H7 (cell line): ENCODE measurements around the gene HSD11B2. TPM values are rescaled to one million over a fixed set of nuclear protein-coding genes. Genes with fewer than 3 reads are reported as not detected.
A peak's percentile ranks its signal among the peaks of the same experiment; 100 is the strongest.

Experiments used
- DNase-seq: peaks from one replicate; pipeline ENCODE4 v3.0.0; 2012
- H3K27me3 ChIP-seq: 2 replicates; pipeline ENCODE4 v1.6.0; 2011; ENCODE audit warnings: mild to moderate bottlenecking, low read length; ENCODE audit not compliant: control insufficient read depth, insufficient read depth
- H3K36me3 ChIP-seq: replicated peaks from 2 replicates; pipeline ENCODE4 v1.5.1; 2011; ENCODE audit warnings: low read length; ENCODE audit not compliant: control insufficient read depth, insufficient read depth
- H3K4me3 ChIP-seq: 2 replicates; pipeline ENCODE4 v1.5.1; 2011; ENCODE audit warnings: low read depth, mild to moderate bottlenecking, control low read depth, low read length, moderate library complexity; ENCODE audit not compliant: insufficient read depth
- total RNA-seq: library from RNA; depleted of rRNA; stranded (reverse); fragments of >200 nt; shearing (Covaris generic); gene quantifications from 2 replicates; pipeline ENCODE4 v1.2.3, GENCODE V29; 2014

HSD11B2 gene
- total RNA-seq, 1 experiment from 2014 or later, result 25.1 TPM

DNA sequence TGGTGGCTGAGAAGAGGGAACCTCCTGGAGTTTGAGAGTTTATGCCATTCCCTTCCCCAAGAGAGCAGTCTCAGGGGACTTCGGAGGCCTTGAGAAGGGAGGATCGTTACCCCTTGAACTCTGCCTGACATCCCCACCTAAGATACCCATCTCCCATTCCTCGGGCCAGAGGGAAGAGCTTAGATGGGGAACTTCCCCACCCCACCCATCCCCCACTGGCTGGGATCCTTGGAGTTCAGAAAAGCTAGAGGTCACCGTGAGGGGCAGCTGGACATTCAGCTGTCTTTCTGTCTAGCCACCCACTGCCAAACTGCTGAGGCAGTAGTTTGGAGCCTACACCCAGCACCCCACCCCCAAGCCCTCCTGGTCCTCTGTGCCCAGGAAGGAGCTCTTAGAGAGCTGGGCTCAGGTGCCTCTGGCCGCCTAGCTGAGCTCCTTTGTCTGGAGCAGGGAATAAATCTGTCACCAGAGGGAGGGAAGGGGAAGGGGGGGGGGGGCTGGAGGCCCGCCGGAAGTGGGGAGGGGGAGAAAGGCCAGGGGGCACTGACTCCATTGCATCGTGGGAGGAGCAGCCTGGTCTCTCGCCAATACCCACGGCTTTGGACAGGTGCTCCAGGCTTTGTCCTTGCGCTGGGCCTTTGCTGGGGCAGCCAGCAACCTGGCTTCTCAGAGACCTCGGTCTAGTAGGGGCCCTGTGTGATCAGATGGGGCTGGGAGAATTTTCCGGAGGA is 1.0 kb downstream of the HSD11B2 start:
- H3K36me3 ChIP-seq, result peaks cover 2% of the 10 kb centered on the region
- peak; percentile 89 for DNase-seq

DNA sequence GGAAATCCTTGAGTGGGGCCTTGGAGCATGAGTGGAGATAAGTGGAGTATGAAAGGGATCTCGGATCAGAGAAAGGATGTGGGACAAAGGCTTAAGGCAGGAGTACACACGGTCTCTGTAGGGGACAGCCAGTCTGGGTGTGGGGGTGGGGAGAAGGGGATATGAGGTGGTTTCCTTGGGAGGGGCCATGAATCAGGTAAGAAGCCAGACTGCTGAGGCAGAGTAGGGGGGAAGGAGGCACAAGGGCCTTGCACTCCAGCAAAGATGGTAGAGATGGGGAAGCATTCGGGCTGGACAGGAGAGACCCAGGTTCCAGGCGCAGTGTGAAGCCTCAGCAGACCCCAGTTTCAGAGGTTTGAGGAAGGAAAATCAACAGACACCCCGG is 1.6 kb downstream of the HSD11B2 start:
- Histone ChIP-seq H3K36me3 (peaks cover 2% of the 10 kb centered on the region), H3K27me3 (peaks cover 22% of the 10 kb centered on the region), H3K4me3 (peak overlapping the region; percentile 71)
- peak; percentile 68 for DNase-seq

More for the DNA sequence above, 1.0 kb downstream of the HSD11B2 start:
- Histone ChIP-seq H3K4me3 (peak overlapping the region; percentile 71), H3K27me3 (peaks cover 22% of the 10 kb centered on the region)

DNA sequence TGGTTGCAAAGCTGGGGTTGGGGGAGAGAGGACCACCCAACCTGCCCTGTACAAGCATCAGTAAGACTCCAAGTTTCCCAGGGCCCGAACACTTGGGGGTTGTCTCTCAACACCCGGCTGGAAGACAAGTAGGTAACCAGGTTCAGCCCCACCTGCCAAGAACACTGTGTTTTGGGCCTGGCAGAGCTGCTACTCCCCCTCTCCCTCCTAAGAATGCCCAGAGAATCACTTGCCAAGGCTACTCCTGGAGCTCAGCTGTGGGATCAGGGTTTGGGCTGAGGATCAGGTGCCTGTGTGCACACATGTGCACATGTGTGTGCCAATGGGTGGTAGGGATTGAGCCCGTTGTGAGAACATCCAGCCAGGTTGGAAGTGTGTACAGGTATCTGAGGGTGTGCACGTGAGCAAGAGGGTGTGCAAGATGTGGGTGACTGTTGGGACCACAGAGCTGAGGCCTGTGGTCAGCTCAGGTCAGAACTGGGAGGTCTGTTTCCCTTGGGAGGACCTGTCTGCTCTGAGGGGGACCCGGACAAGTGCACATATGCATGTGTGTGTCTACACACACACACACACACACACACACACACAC is 2.3 kb downstream of the HSD11B2 start:
- peaks cover 2% of the 10 kb centered on the region for H3K36me3 ChIP-seq
- no peak overlapping the region for H3K4me3 ChIP-seq
- DNase-seq, result no peak
- H3K27me3 ChIP-seq, result peaks cover 22% of the 10 kb centered on the region

DNA sequence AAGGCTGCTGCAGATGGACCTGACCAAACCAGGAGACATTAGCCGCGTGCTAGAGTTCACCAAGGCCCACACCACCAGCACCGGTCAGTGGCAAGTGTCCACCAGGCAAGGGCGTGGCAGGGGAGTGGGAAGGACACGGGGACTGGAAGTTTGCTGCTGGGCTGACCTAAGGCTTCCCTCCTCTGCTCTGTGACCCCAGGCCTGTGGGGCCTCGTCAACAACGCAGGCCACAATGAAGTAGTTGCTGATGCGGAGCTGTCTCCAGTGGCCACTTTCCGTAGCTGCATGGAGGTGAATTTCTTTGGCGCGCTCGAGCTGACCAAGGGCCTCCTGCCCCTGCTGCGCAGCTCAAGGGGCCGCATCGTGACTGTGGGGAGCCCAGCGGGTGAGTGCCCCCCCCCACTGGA is 4.8 kb downstream of the HSD11B2 start:
- H3K4me3 ChIP-seq, result no peak overlapping the region
- peak; percentile 76 for DNase-seq

DNA sequence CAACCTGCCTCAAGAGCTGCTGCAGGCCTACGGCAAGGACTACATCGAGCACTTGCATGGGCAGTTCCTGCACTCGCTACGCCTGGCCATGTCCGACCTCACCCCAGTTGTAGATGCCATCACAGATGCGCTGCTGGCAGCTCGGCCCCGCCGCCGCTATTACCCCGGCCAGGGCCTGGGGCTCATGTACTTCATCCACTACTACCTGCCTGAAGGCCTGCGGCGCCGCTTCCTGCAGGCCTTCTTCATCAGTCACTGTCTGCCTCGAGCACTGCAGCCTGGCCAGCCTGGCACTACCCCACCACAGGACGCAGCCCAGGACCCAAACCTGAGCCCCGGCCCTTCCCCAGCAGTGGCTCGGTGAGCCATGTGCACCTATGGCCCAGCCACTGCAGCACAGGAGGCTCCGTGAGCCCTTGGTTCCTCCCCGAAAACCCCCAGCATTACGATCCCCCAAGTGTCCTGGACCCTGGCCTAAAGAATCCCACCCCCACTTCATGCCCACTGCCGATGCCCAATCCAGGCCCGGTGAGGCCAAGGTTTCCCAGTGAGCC is 5.8 kb downstream of the HSD11B2 start:
- H3K36me3 ChIP-seq, result peaks cover 3% of the 10 kb centered on the region
- peaks cover under 1% of the 10 kb centered on the region; the same call in 1 of the 2 replicates for H3K27me3 ChIP-seq
- DNase-seq, result no peak
- no peak overlapping the region for H3K4me3 ChIP-seq

More for the DNA sequence above, 4.8 kb downstream of the HSD11B2 start:
- peaks cover 4% of the 10 kb centered on the region; the same call in 1 of the 2 replicates for H3K27me3 ChIP-seq
- H3K36me3 ChIP-seq, result peaks cover 3% of the 10 kb centered on the region

DNA sequence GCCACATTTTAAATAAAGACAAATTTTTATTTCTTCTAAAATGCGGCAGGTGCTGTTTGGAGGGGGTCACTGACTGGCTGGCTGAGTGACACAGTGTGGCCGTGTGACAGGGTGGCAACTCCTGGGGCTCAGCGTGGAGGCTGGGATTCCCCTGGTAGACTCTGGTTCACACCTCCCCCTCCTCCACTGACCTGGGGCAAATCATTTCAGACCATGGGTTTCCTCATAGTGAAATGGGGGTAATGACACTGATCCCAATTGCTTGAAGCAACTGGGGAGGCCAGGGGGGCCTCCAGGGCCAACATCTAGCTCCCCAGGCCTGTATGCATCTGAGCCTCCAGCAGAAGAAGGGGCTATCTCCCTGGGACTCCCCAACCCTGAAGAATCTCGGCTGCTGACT is 6.6 kb downstream of the HSD11B2 start:
- H3K27me3 ChIP-seq, result no peaks in the 10 kb centered on the region
- DNase-seq, result no peak
- H3K36me3 ChIP-seq, result peaks cover 3% of the 10 kb centered on the region
- no peak overlapping the region for H3K4me3 ChIP-seq

DNA sequence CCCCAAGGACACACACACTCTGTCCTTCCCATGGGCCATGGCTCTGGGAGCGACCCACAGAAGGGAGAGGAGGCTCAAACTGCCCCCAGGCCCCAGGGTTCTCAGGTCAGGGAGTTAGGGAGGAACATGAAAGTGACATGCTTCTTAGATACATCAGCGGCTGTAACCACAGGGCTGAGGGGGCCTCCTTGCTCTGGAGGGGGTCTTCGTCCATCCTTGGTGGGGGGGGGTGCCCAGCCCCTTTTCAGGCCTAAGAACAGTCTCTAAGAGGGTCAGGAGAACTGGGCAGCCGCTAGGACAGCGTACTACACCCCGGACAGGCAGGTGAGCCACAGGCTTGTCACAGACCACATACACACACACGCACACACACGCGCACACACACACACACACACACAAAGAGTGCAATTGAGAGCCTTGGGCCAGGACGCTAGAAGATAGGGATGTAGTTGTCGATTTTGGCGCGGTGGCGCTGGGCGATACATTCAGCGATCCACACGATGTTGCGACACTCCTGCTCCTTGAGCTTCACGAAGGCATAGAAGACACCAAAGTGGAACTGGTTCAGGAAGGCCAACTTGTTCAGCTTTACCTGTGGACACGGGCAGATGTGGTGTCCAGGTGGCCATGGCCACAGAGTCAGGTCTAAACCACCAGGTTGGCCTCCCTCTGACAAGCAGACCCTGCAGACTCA is 7.3 kb downstream of the HSD11B2 start:
- H3K4me3 ChIP-seq, result no peak overlapping the region
- peaks cover 3% of the 10 kb centered on the region for H3K36me3 ChIP-seq

DNA sequence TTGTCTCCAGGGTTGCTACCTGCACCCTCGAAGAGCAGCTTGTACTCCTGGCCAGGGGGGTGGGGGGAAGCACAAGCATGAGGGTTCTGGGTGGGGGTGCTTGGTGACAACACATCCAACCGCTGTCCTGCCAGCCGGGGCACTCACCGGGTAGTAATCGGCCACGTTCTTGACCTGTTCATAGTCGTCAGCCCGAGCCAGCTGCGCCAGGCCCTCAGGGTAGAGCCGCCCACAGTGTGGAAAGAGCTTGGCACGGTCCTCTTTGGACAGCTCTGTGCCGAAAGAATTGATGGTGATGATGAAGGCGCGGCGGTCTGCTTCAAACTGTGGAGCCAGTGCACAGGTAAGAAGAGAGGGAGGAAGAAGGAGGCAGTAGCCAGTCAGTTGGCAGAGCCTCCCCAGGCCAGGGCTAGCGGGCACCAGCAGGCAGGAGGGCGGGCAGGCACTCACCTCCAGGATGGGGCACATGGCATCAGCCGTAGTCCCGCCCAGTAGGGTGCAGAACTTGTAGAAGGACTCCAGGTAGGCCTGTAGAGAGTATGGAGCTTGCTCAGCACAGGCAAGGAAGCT is 8.0 kb downstream of the HSD11B2 start:
- H3K4me3 ChIP-seq, result no peak overlapping the region
- H3K27me3 ChIP-seq, result no peaks in the 10 kb centered on the region
- peaks cover 3% of the 10 kb centered on the region for H3K36me3 ChIP-seq
- DNase-seq, result no peak

More for the DNA sequence above, 7.3 kb downstream of the HSD11B2 start:
- no peaks in the 10 kb centered on the region for H3K27me3 ChIP-seq
- no peak for DNase-seq

DNA sequence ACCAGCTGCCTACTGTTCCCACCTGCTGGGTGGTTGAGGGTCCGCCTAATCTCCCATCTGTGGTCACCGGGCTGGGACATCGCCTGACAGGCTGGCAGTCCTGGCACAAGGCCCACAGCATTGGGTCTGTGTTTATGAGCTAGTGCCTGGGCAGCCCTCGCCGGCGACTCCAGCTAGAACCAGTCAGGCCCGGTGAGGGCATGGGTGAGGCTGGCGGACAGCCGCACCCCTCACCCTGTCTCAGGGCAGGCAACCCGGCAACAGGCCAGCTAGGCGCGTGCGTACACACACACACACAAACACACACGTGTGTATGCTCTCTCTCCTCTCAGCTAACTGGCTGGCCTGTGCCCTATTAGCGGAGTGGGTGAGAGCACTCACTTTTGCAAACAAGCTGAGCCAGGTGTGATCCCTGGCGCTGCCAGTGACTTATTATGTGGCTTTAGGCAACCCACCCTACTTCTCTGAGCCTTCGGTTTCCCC is 10.4 kb downstream of the HSD11B2 start:
- no peaks in the 10 kb centered on the region for H3K27me3 ChIP-seq
- H3K36me3 ChIP-seq, result peaks cover 3% of the 10 kb centered on the region
- no peak overlapping the region for H3K4me3 ChIP-seq
- DNase-seq, result no peak

DNA sequence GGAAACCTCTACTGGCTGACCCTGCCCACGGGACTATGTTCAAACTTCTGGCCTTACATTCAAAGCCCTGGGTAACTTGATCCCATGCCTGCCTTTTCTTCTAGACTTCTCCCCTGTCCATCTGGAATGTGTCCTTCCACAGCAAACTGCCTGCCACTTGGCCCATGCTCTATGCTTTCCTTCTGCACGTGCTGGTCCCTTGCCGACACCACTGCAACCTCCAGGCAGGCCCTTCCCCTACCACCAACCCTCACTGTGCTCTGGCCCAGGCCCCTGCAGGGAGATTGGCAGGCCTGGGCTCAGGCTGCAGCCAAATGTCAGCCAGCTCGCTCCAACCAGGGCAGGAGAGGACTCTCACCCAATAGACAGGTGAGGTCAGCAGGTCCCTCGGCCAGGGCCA is 11.0 kb downstream of the HSD11B2 start:
- H3K4me3 ChIP-seq, result no peak overlapping the region
- peak; percentile 46 for DNase-seq
- H3K36me3 ChIP-seq, result peaks cover 1% of the 10 kb centered on the region
- H3K27me3 ChIP-seq, result no peaks in the 10 kb centered on the region

DNA sequence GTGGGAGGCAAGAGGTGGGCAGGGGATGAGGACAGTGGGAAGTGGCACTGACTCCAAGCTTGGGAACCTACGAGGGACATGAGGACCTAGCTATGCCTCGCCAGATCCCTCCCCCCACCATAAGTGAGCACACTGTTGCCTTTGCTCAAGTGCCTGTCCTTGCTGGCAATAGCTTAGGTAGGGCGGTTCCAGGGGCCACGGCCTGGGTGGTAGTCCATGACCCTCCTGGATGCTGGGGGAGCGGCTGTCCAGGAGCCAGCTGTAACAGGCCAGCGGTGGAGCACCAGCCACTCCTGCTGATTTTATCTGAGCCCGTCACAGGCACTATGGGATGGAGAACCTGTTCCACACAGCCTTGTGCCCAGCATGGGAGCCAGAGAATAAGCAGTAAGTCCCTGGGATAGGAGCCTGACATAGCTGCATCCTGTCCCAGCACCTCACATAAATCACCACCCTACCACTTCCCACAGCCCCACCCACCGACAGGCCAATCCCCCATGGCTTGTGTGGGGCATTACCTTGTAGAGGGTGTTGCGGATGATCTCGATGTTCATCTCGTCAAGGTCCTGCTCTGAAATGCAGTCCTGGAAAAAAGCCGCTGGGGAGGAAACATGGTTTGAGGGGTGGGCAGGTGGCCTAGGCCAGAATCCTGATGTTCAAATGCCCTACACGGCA is 11.8 kb downstream of the HSD11B2 start:
- DNase-seq, result no peak
- Histone ChIP-seq H3K27me3 (no peaks in the 10 kb centered on the region), H3K4me3 (no peak overlapping the region), H3K36me3 (peaks cover 1% of the 10 kb centered on the region)

DNA sequence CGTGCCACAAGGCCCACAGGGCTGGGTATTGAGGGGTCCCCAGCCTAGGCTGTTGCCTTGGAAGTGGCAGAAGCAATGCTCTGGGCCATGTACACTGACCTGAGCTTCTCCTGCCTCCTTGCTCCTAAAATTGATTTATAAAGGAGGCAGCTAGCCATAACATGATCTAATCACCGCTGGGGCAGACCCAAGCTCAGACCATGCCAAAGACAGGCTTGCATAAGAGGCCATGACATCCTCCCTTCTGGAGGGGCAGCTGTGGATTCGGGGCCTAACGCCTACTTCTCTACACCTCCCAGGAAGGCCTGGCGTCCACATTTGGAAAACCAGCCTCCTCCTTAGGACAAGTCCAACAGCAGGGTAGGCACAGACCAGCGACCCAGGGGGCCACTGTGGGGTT is 12.3 kb downstream of the HSD11B2 start:
- Histone ChIP-seq H3K36me3 (peaks cover 1% of the 10 kb centered on the region), H3K27me3 (no peaks in the 10 kb centered on the region), H3K4me3 (no peak overlapping the region)
- DNase-seq, result no peak

DNA sequence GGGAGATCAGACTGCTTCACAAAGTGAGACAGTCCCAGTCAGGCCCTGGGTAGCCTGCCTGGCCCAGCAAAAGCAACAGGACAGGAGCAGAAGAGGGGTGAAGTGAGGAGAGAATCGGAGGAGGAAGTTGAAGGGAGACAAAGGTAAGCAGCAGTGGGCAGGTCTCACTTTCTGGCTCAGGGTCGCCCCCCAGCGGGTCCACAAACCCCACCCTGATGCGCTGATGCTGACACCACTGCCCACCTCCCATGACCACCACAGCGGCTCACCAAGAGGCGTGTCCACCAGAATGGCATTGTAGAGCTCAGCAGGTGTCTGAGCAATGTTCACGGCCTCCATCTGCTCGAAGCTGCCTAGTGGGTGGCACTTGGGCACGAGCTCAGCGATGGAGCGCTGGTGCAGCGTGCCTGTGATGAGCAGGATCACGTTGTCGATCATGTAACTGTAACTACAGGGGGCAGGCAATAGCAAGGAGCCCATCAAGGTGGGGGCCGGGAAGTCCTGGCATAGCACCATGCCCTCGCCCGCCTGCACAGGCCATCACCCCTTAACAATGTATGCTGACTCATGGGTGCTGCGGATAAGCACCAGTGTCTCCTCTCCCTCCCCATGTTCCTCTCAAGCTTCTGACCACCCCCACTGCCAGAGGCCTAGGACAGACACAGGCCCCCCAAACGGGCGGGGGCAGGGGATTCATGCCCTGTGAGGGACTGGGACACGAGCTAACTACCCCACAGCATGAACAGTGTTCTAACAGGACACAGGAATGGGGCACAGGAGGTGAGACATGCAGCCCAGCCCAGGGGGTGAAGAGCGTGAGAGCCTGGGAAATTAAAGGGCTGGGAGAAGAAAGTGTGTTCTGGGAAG is 13.6 kb downstream of the HSD11B2 start:
- DNase-seq, result peak; percentile 88
- H3K36me3 ChIP-seq, result no peaks in the 10 kb centered on the region
- H3K27me3 ChIP-seq, result no peaks in the 10 kb centered on the region
- no peak overlapping the region for H3K4me3 ChIP-seq
